Astrocyte (in vitro differentiated cells and primary cell): ENCODE results near the gene JUN. TPM values are rescaled to one million over a fixed set of nuclear protein-coding genes. Genes with fewer than 3 reads are reported as not detected.

Source experiments
- DNase-seq: peaks from one replicate; pipeline ENCODE4 v3.0.0-alpha.2; 2010; ENCODE audit warnings: low read depth
- FAIRE-seq: peaks from 2 replicates; lab custom pipeline; 2011; peaks lifted over from hg19 to GRCh38; lab: Jason Lieb, UNC
- H2AFZ ChIP-seq: 2 replicates; pipeline ENCODE4 v1.6.0; 2012; ENCODE audit warnings: low read depth, low read length, inconsistent platforms
- H3K27ac ChIP-seq: 2 replicates; pipeline ENCODE4 v1.5.1; 2011; ENCODE audit warnings: low read depth, low read length, inconsistent platforms
- H3K27me3 ChIP-seq: 2 replicates; pipeline ENCODE4 v1.6.0; 2011; ENCODE audit warnings: low read length, inconsistent platforms; ENCODE audit not compliant: insufficient read depth
- H3K36me3 ChIP-seq: 2 replicates; pipeline ENCODE4 v1.5.1; 2011; ENCODE audit warnings: low read length, inconsistent platforms; ENCODE audit not compliant: insufficient read depth
- H3K4me1 ChIP-seq: 2 replicates; pipeline ENCODE4 v1.5.1; 2011; ENCODE audit warnings: low read length, inconsistent platforms; ENCODE audit not compliant: insufficient read depth
- H3K4me2 ChIP-seq: 2 replicates; pipeline ENCODE4 v1.6.0; 2012; ENCODE audit warnings: low read length, inconsistent platforms
- H3K4me3 ChIP-seq: 2 replicates; pipeline ENCODE4 v1.5.1; 2011; ENCODE audit warnings: low read depth, mild to moderate bottlenecking, low read length, inconsistent platforms; ENCODE audit not compliant: insufficient read depth
- H3K79me2 ChIP-seq: 2 replicates; pipeline ENCODE4 v1.6.0; 2012; ENCODE audit warnings: mild to moderate bottlenecking, low read length, inconsistent platforms; ENCODE audit not compliant: insufficient read depth
- H3K9ac ChIP-seq: 2 replicates; pipeline ENCODE4 v1.6.0; 2012; ENCODE audit warnings: mild to moderate bottlenecking, low read length, inconsistent platforms
- H3K9me3 ChIP-seq: 2 replicates; pipeline ENCODE4 v1.5.1; 2012; ENCODE audit warnings: low read depth, mild to moderate bottlenecking, low read length, inconsistent platforms; ENCODE audit not compliant: insufficient read depth
- H4K20me1 ChIP-seq: 2 replicates; pipeline ENCODE4 v1.6.0; 2012; ENCODE audit warnings: low read length, inconsistent platforms; ENCODE audit not compliant: insufficient read depth
- H3K27ac Mint-ChIP-seq: one replicate; pipeline ENCODE4 v1.8.0; 2021; ENCODE audit warnings: mild to moderate bottlenecking, mixed read lengths; ENCODE audit not compliant: unreplicated experiment
- H3K27me3 Mint-ChIP-seq: one replicate; pipeline ENCODE4 v1.8.0; 2021; ENCODE audit warnings: low read depth, mixed read lengths; ENCODE audit not compliant: unreplicated experiment
- H3K36me3 Mint-ChIP-seq: one replicate; pipeline ENCODE4 v1.8.0; 2021; ENCODE audit warnings: low read depth, mixed read lengths; ENCODE audit not compliant: unreplicated experiment
- H3K4me1 Mint-ChIP-seq: one replicate; pipeline ENCODE4 v1.8.0; 2021; ENCODE audit warnings: low read depth, mixed read lengths; ENCODE audit not compliant: unreplicated experiment
- H3K4me3 Mint-ChIP-seq: one replicate; pipeline ENCODE4 v1.8.0; 2021; ENCODE audit warnings: mild to moderate bottlenecking, moderate library complexity, mixed read lengths; ENCODE audit not compliant: unreplicated experiment
- H3K9me3 Mint-ChIP-seq: one replicate; pipeline ENCODE4 v1.8.0; 2021; ENCODE audit warnings: mild to moderate bottlenecking, mixed read lengths; ENCODE audit not compliant: unreplicated experiment
- EZH2 ChIP-seq: IDR thresholded peaks from 2 replicates; pipeline ENCODE4 v1.6.1; 2012; ENCODE audit warnings: mild to moderate bottlenecking, low read length, inconsistent platforms; ENCODE audit not compliant: insufficient read depth
- total RNA-seq: library from RNA; stranded (reverse); gene quantifications from 2 replicates; pipeline ENCODE4 v1.2.1, GENCODE V29; 2021
- TF ChIP-seq, protein P1 (sequence below): IDR thresholded peaks from 2 replicates; pipeline ENCODE4 v1.5.1; 2011; ENCODE audit warnings: low read depth, mild to moderate bottlenecking, inconsistent platforms, low read length, moderate library complexity; ENCODE audit not compliant: insufficient read depth

JUN gene
- total RNA-seq, 1 donor from 2014 or later = 101 TPM

DNA sequence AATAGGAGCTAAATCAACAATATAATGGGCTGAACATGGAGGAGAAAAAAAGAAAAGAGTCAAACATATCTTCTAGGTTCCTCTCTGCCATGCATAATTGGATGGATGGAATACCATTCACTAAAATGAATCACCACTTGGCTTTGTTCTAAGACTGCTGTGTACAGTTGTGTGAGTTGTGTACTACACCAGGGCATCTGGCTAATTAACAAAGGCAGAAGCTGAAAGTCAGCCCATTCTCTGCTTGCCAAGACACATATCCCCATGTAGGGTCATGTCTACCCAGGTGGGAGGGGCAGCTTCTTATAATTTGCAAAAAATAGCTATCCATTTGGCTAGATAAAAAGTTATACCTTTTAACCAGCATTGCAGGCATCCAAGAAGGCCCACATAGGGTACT lies 21.0 kb downstream of the JUN start:
- Histone ChIP-seq H3K4me1 (peaks cover 31% of the 10 kb centered on the region), H4K20me1 (no peaks in the 10 kb centered on the region), H3K4me3 (no peak overlapping the region), H3K9me3 (no peaks in the 10 kb centered on the region), H3K27ac (peak overlapping the region; percentile 95), H2AFZ (no peak overlapping the region), H3K79me2 (no peaks in the 10 kb centered on the region), H3K4me2 (peak overlapping the region; percentile 83), H3K27me3 (no peaks in the 10 kb centered on the region), H3K9ac (peak overlapping the region; percentile 76), H3K36me3 (no peaks in the 10 kb centered on the region)
- H3K9me3 Mint-ChIP-seq = no peaks in the 10 kb centered on the region
- no peak for TF ChIP-seq EZH2
- TF ChIP-seq, protein P1, sequence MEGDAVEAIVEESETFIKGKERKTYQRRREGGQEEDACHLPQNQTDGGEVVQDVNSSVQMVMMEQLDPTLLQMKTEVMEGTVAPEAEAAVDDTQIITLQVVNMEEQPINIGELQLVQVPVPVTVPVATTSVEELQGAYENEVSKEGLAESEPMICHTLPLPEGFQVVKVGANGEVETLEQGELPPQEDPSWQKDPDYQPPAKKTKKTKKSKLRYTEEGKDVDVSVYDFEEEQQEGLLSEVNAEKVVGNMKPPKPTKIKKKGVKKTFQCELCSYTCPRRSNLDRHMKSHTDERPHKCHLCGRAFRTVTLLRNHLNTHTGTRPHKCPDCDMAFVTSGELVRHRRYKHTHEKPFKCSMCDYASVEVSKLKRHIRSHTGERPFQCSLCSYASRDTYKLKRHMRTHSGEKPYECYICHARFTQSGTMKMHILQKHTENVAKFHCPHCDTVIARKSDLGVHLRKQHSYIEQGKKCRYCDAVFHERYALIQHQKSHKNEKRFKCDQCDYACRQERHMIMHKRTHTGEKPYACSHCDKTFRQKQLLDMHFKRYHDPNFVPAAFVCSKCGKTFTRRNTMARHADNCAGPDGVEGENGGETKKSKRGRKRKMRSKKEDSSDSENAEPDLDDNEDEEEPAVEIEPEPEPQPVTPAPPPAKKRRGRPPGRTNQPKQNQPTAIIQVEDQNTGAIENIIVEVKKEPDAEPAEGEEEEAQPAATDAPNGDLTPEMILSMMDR = no peak
- DNase-seq = peak; percentile 88
- H3K27ac Mint-ChIP-seq = no peak overlapping the region
- peaks cover 28% of the 10 kb centered on the region for H3K4me1 Mint-ChIP-seq
- no peaks in the 10 kb centered on the region for H3K27me3 Mint-ChIP-seq
- no peak overlapping the region for H3K4me3 Mint-ChIP-seq
- peak; percentile 89 for FAIRE-seq
- no peaks in the 10 kb centered on the region for H3K36me3 Mint-ChIP-seq

DNA sequence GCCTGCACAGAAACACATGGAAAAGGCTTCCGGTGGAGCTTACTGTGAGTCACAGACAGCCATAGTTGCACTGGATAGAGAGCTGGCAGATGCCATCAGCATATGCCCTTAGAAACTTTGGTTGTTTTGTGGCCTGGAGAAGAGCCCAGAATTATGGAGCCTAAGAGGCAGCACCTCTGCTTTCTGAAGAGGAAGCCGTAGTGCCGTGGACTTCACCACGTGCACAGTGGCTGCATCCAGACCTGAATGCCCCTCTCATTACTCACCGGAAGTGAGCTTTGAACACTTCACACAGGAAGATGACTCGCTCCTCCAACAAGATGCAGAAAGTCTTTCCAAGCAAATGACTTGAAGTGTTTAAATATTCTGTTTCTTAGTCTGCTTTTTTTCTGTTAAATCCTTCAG lies 28.4 kb downstream of the JUN start:
- no peaks in the 10 kb centered on the region for H3K9me3 Mint-ChIP-seq
- Histone ChIP-seq H2AFZ (no peak overlapping the region), H3K4me1 (peaks cover 25% of the 10 kb centered on the region), H3K4me2 (peak overlapping the region; percentile 72), H3K27me3 (no peaks in the 10 kb centered on the region), H4K20me1 (no peaks in the 10 kb centered on the region), H3K36me3 (no peaks in the 10 kb centered on the region), H3K27ac (peak overlapping the region; percentile 74), H3K4me3 (peak overlapping the region; percentile 5), H3K9me3 (no peaks in the 10 kb centered on the region), H3K79me2 (no peaks in the 10 kb centered on the region), H3K9ac (peak overlapping the region; percentile 35)
- H3K4me1 Mint-ChIP-seq = peaks cover 31% of the 10 kb centered on the region
- FAIRE-seq (peak; percentile 97), DNase-seq (peak; percentile 100)
- H3K36me3 Mint-ChIP-seq = no peaks in the 10 kb centered on the region
- H3K4me3 Mint-ChIP-seq = peak overlapping the region; percentile 57
- no peaks in the 10 kb centered on the region for H3K27me3 Mint-ChIP-seq
- peak overlapping the region; percentile 90 for H3K27ac Mint-ChIP-seq
- no peak for TF ChIP-seq EZH2
- TF ChIP-seq, protein P1 = no peak

GRCh38 chr1:58754683-58755467 lies 29.0 kb downstream of the JUN start:
- Histone ChIP-seq H3K4me2 (peak overlapping the region; percentile 72), H3K4me3 (no peak overlapping the region), H3K36me3 (no peaks in the 10 kb centered on the region), H3K27ac (peak overlapping the region; percentile 74), H3K4me1 (peaks cover 25% of the 10 kb centered on the region), H3K79me2 (no peaks in the 10 kb centered on the region), H3K9ac (peak overlapping the region; percentile 35), H4K20me1 (no peaks in the 10 kb centered on the region), H3K9me3 (no peaks in the 10 kb centered on the region), H2AFZ (no peak overlapping the region), H3K27me3 (no peaks in the 10 kb centered on the region)
- H3K27me3 Mint-ChIP-seq = no peaks in the 10 kb centered on the region
- H3K4me1 Mint-ChIP-seq = peaks cover 31% of the 10 kb centered on the region
- peak overlapping the region; percentile 90 for H3K27ac Mint-ChIP-seq
- peak overlapping the region; percentile 62 for H3K4me3 Mint-ChIP-seq
- H3K36me3 Mint-ChIP-seq = no peaks in the 10 kb centered on the region
- FAIRE-seq = no peak
- no peak for DNase-seq
- H3K9me3 Mint-ChIP-seq = no peaks in the 10 kb centered on the region
- TF ChIP-seq EZH2 = no peak
- TF ChIP-seq, protein P1 = no peak
